ENCODE measurements around the gene GLB1L3.

Gene GLB1L3

GRCh38 chr11:134346101-134346975, 70.2 kb downstream of the GLB1L3 start:
- DNase-seq = no peak

GRCh38 chr11:134346976-134347350, 70.8 kb downstream of the GLB1L3 start:
- no peak for DNase-seq

- no peak for DNase-seq
These were observed 71.3 kb downstream of the GLB1L3 start for GRCh38 chr11:134347441-134347840.

GRCh38 chr11:134349109-134349801, 73.1 kb downstream of the GLB1L3 start:
- no peak for DNase-seq

GRCh38 chr11:134349802-134350355, 73.7 kb downstream of the GLB1L3 start:
- DNase-seq = no peak

GRCh38 chr11:134350381-134350780, 74.2 kb downstream of the GLB1L3 start:
- DNase-seq = no peak

- no peak for DNase-seq
These were observed 75.9 kb downstream of the GLB1L3 start for GRCh38 chr11:134352111-134352510.

GRCh38 chr11:134355136-134355535, 79.0 kb downstream of the GLB1L3 start:
- no peak for DNase-seq

GRCh38 chr11:134355656-134356055, 79.5 kb downstream of the GLB1L3 start:
- no peak for DNase-seq

- no peak for DNase-seq
These were observed 80.7 kb downstream of the GLB1L3 start for GRCh38 chr11:134356656-134357544.

- no peak for DNase-seq
These were observed 81.3 kb downstream of the GLB1L3 start for GRCh38 chr11:134357545-134357839.

GRCh38 chr11:134358165-134358855, 82.1 kb downstream of the GLB1L3 start:
- DNase-seq = no peak

- DNase-seq = no peak
These were observed 82.8 kb downstream of the GLB1L3 start for GRCh38 chr11:134358856-134359490.

GRCh38 chr11:134359646-134360045, 83.5 kb downstream of the GLB1L3 start:
- DNase-seq = no peak

- DNase-seq = no peak
These were observed 84.1 kb downstream of the GLB1L3 start for GRCh38 chr11:134360050-134360835.

- DNase-seq = no peak
These were observed 85.5 kb downstream of the GLB1L3 start for GRCh38 chr11:134361661-134362060.

GRCh38 chr11:134362192-134362901, 86.2 kb downstream of the GLB1L3 start:
- no peak for DNase-seq

- no peak for DNase-seq
These were observed 87.0 kb downstream of the GLB1L3 start for GRCh38 chr11:134363161-134363560.

- DNase-seq = no peak
These were observed 87.4 kb downstream of the GLB1L3 start for GRCh38 chr11:134363592-134363991.

- no peak for DNase-seq
These were observed 88.1 kb downstream of the GLB1L3 start for GRCh38 chr11:134364261-134364660.

All from NCI-H1436 treated with DMSO at 0.1 percent for 48 hours (cell line).